Hepatocyte (in vitro differentiated cells): Measurements from ENCODE around the gene PPP1CA. TPM values are rescaled to one million over a fixed set of nuclear protein-coding genes. Genes with fewer than 3 reads are reported as not detected.

Source experiments
- DNase-seq: peaks from one replicate; pipeline ENCODE4 v3.0.0-alpha.2; 2016; ENCODE audit warnings: low spot score
- H2AFZ ChIP-seq: fragments of 200-600 bp; sonication (generic); 2 replicates; pipeline ENCODE4 v1.6.0; 2016; ENCODE audit warnings: antibody characterized with exemption, mild to moderate bottlenecking
- H3K27ac ChIP-seq: fragments of 200-600 bp; sonication (generic); 2 replicates; pipeline ENCODE4 v1.5.1; 2016; ENCODE audit warnings: mild to moderate bottlenecking
- H3K27me3 ChIP-seq: fragments of 200-600 bp; sonication (generic); 2 replicates; pipeline ENCODE4 v1.6.1; 2016
- H3K36me3 ChIP-seq: fragments of 200-600 bp; sonication (generic); replicated peaks from 2 replicates; pipeline ENCODE4 v1.5.1; 2016; ENCODE audit warnings: low read depth; ENCODE audit not compliant: insufficient read depth
- H3K4me1 ChIP-seq: fragments of 200-600 bp; sonication (generic); 2 replicates; pipeline ENCODE4 v1.5.1; 2016; ENCODE audit warnings: mild to moderate bottlenecking, moderate library complexity; ENCODE audit not compliant: insufficient read depth
- H3K4me2 ChIP-seq: fragments of 200-600 bp; sonication (generic); 2 replicates; pipeline ENCODE4 v1.6.0; 2016
- H3K4me3 ChIP-seq: fragments of 200-600 bp; sonication (generic); 2 replicates; pipeline ENCODE4 v1.5.1; 2016; ENCODE audit warnings: mild to moderate bottlenecking
- H3K79me2 ChIP-seq: fragments of 200-600 bp; sonication (generic); 2 replicates; pipeline ENCODE4 v1.6.0; 2017; ENCODE audit warnings: mild to moderate bottlenecking
- H3K9me2 ChIP-seq: fragments of 200-600 bp; sonication (generic); replicated peaks from 2 replicates; pipeline ENCODE4 v1.6.0; 2017; ENCODE audit warnings: mild to moderate bottlenecking; ENCODE audit not compliant: insufficient read depth
- H3K9me3 ChIP-seq: fragments of 200-600 bp; sonication (generic); 2 replicates; pipeline ENCODE4 v1.5.1; 2016; ENCODE audit warnings: low read depth, mild to moderate bottlenecking
- H4K20me1 ChIP-seq: fragments of 200-600 bp; sonication (generic); 2 replicates; pipeline ENCODE4 v1.6.0; 2016; ENCODE audit warnings: mild to moderate bottlenecking; ENCODE audit not compliant: insufficient read depth, poor library complexity, severe bottlenecking
- CTCF ChIP-seq: fragments of 200-600 bp; sonication (generic); IDR thresholded peaks from 2 replicates; pipeline ENCODE4 v1.5.1; 2016; ENCODE audit warnings: antibody characterized with exemption, mild to moderate bottlenecking; ENCODE audit not compliant: poor library complexity
- EZH2 ChIP-seq: fragments of 200-600 bp; sonication (generic); IDR thresholded peaks from 2 replicates; pipeline ENCODE4 v1.6.1; 2016; ENCODE audit warnings: antibody characterized with exemption, mild to moderate bottlenecking, borderline replicate concordance
- EZH2phosphoT487 ChIP-seq: fragments of 200-600 bp; sonication (generic); IDR thresholded peaks from one replicate; pipeline ENCODE4 v1.6.1; 2018; ENCODE audit warnings: antibody characterized with exemption, mild to moderate bottlenecking, low read depth, moderate library complexity; ENCODE audit not compliant: unreplicated experiment, severe bottlenecking
- WGBS: methylation state at CpG from one replicate; pipeline ENCODE4 v1.1.6; 2016; ENCODE audit warnings: low lambda C conversion rate; ENCODE audit errors: missing lambda C conversion rate; 5-methylcytosine and 5-hydroxymethylcytosine counted together
- polyA plus RNA-seq: library from polyadenylated mRNA; unstranded; fragments of >200 nt; fragmentation: Nextera tagmentation; extraction: Ambion mirVana; gene quantifications from 2 replicates; pipeline ENCODE4 v1.2.1, GENCODE V29; 2016
- total RNA-seq: library from RNA; depleted of rRNA; stranded (reverse); fragments of >200 nt; gene quantifications from 2 replicates; pipeline ENCODE4 v1.2.3, GENCODE V29; 2014

Gene PPP1CA
- total and polyA plus RNA-seq, 2 experiments from 2014 or later = 146 to 242 TPM

- H3K27me3 ChIP-seq = no peaks in the 10 kb centered on the region
- no peaks in the 10 kb centered on the region for H3K9me2 ChIP-seq
- peaks cover 21% of the 10 kb centered on the region for H3K79me2 ChIP-seq
- H3K9me3 ChIP-seq = no peaks in the 10 kb centered on the region
- no peak overlapping the region for H2AFZ ChIP-seq
- peaks cover 16% of the 10 kb centered on the region for H3K4me1 ChIP-seq
- TF ChIP-seq EZH2phosphoT487 (no peak), EZH2 (no peak), CTCF (no peak)
- no peak overlapping the region for H3K27ac ChIP-seq
- no peak for DNase-seq
- 92% methylated on average over 20 of the region's 28 CpGs for WGBS
- no peak overlapping the region for H3K4me3 ChIP-seq
- no peaks in the 10 kb centered on the region for H3K36me3 ChIP-seq
- H4K20me1 ChIP-seq = no peaks in the 10 kb centered on the region
- peak overlapping the region; percentile 93 for H3K4me2 ChIP-seq
Measured at GRCh38 chr11:67441731-67442351, 40.2 kb upstream of the PPP1CA start.

- peaks cover 16% of the 10 kb centered on the region for H3K4me1 ChIP-seq
- no peak overlapping the region for H2AFZ ChIP-seq
- H3K9me2 ChIP-seq = no peaks in the 10 kb centered on the region
- no peaks in the 10 kb centered on the region for H3K27me3 ChIP-seq
- 95% methylated on average over 21 of the region's 21 CpGs for WGBS
- H3K9me3 ChIP-seq = no peaks in the 10 kb centered on the region
- no peaks in the 10 kb centered on the region for H3K36me3 ChIP-seq
- no peak overlapping the region for H3K27ac ChIP-seq
- no peak overlapping the region for H3K4me2 ChIP-seq
- TF ChIP-seq EZH2 = no peak
- no peak overlapping the region for H3K4me3 ChIP-seq
- no peaks in the 10 kb centered on the region for H4K20me1 ChIP-seq
- no peak for DNase-seq
- H3K79me2 ChIP-seq = peaks cover 21% of the 10 kb centered on the region
Measured at GRCh38 chr11:67441098-67441563, 39.5 kb upstream of the PPP1CA start.

- Histone ChIP-seq H3K36me3 (no peaks in the 10 kb centered on the region), H3K27me3 (no peaks in the 10 kb centered on the region), H2AFZ (no peak overlapping the region), H3K27ac (no peak overlapping the region), H3K9me3 (no peaks in the 10 kb centered on the region), H3K79me2 (peaks cover 21% of the 10 kb centered on the region), H4K20me1 (no peaks in the 10 kb centered on the region), H3K9me2 (no peaks in the 10 kb centered on the region), H3K4me2 (no peak overlapping the region), H3K4me3 (no peak overlapping the region), H3K4me1 (peaks cover 16% of the 10 kb centered on the region)
- WGBS = 94% methylated on average over 17 of the region's 17 CpGs
- TF ChIP-seq EZH2 (no peak), EZH2phosphoT487 (no peak), CTCF (no peak)
- DNase-seq = no peak
Measured at GRCh38 chr11:67440229-67441097, 38.8 kb upstream of the PPP1CA start.
